SH-SY5Y (cell line): ENCODE results near the gene PATL1.

Experiments used
- GATA2 ChIP-seq: IDR thresholded peaks from 2 replicates; pipeline ENCODE4 v1.6.1; 2011; ENCODE audit warnings: mild to moderate bottlenecking, low read depth, low read length
- GATA3 ChIP-seq: IDR thresholded peaks from 2 replicates; pipeline ENCODE4 v1.6.1; 2011; ENCODE audit warnings: low read depth, mild to moderate bottlenecking, low read length, moderate library complexity

Gene PATL1

GRCh38 chr11:59607703-59608454 is 61.0 kb downstream of the PATL1 start:
- TF ChIP-seq GATA2 (no peak), GATA3 (no peak)

GRCh38 chr11:59602432-59602831 is 66.4 kb downstream of the PATL1 start:
- TF ChIP-seq GATA2: no peak
- TF ChIP-seq GATA3: no peak

- TF ChIP-seq GATA3 (no peak), GATA2 (no peak)
Observed at GRCh38 chr11:59601788-59602187, 67.0 kb downstream of the PATL1 start.

- TF ChIP-seq GATA3 (no peak), GATA2 (no peak)
Observed at GRCh38 chr11:59600636-59601035, 68.2 kb downstream of the PATL1 start.

GRCh38 chr11:59600234-59600633 is 68.6 kb downstream of the PATL1 start:
- no peak for TF ChIP-seq GATA3
- TF ChIP-seq GATA2: no peak

GRCh38 chr11:59598961-59599360 is 69.9 kb downstream of the PATL1 start:
- TF ChIP-seq GATA2 (no peak), GATA3 (no peak)
